ENCODE measurements around the gene HOXC9.

HOXC9 gene

DNA sequence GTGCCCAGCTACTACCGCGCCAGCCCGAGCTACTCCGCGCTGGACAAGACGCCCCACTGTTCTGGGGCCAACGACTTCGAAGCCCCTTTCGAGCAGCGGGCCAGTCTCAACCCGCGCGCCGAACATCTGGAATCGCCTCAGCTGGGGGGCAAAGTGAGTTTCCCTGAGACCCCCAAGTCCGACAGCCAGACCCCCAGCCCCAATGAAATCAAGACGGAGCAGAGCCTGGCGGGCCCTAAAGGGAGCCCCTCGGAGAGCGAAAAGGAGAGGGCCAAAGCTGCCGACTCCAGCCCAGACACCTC, 14.3 kb upstream of the HOXC9 start:
- no peak overlapping the region for H3K4me3 ChIP-seq (ENCODE audit: insufficient read depth, low read length, poor library complexity, severe bottlenecking)
- no peaks in the 10 kb centered on the region for H3K27me3 ChIP-seq (ENCODE audit: low read length)
- H3K9me2 ChIP-seq (replicated peaks; ENCODE audit: insufficient read depth, low read length) = no peaks in the 10 kb centered on the region
- H3K36me3 ChIP-seq (ENCODE audit: low read length) = no peaks in the 10 kb centered on the region
- H3F3A ChIP-seq (ENCODE audit: insufficient read depth) = no peaks in the 10 kb centered on the region
- H3K9me3 ChIP-seq (ENCODE audit: insufficient read depth, low read length) = no peaks in the 10 kb centered on the region
- H4K20me1 ChIP-seq (ENCODE audit: low read depth, low read length) = no peaks in the 10 kb centered on the region
- no peak overlapping the region for H3K4me2 ChIP-seq (ENCODE audit: low read depth, low read length, poor library complexity, severe bottlenecking)
- H2AFZ ChIP-seq (ENCODE audit: low read depth, low read length, severe bottlenecking) = no peak overlapping the region
- no peak for TF ChIP-seq EZH2phosphoT487 (conservative IDR thresholded peaks at IDR 0.05; ENCODE audit: low read length)
- TF ChIP-seq, protein P1, sequence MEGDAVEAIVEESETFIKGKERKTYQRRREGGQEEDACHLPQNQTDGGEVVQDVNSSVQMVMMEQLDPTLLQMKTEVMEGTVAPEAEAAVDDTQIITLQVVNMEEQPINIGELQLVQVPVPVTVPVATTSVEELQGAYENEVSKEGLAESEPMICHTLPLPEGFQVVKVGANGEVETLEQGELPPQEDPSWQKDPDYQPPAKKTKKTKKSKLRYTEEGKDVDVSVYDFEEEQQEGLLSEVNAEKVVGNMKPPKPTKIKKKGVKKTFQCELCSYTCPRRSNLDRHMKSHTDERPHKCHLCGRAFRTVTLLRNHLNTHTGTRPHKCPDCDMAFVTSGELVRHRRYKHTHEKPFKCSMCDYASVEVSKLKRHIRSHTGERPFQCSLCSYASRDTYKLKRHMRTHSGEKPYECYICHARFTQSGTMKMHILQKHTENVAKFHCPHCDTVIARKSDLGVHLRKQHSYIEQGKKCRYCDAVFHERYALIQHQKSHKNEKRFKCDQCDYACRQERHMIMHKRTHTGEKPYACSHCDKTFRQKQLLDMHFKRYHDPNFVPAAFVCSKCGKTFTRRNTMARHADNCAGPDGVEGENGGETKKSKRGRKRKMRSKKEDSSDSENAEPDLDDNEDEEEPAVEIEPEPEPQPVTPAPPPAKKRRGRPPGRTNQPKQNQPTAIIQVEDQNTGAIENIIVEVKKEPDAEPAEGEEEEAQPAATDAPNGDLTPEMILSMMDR (IDR thresholded peaks at IDR 0.05; ENCODE audit: insufficient read depth, low read length, poor library complexity, severe bottlenecking) = no peak
- no peaks in the 10 kb centered on the region for H3K79me2 ChIP-seq (ENCODE audit: insufficient read depth, low read length)
- H3K9ac ChIP-seq (ENCODE audit: low read length) = no peak overlapping the region
- H3K27ac ChIP-seq (ENCODE audit: low read depth, low read length) = no peak overlapping the region

- Histone ChIP-seq H3K4me3 (ENCODE audit: insufficient read depth, low read length, poor library complexity, severe bottlenecking) (no peak overlapping the region), H4K20me1 (ENCODE audit: low read depth, low read length) (no peaks in the 10 kb centered on the region), H3K9ac (ENCODE audit: low read length) (no peak overlapping the region), H3K27me3 (ENCODE audit: low read length) (no peaks in the 10 kb centered on the region), H3K9me2 (replicated peaks; ENCODE audit: insufficient read depth, low read length) (no peaks in the 10 kb centered on the region), H3F3A (ENCODE audit: insufficient read depth) (no peaks in the 10 kb centered on the region), H3K79me2 (ENCODE audit: insufficient read depth, low read length) (no peaks in the 10 kb centered on the region), H3K36me3 (ENCODE audit: low read length) (no peaks in the 10 kb centered on the region), H3K4me2 (ENCODE audit: low read depth, low read length, poor library complexity, severe bottlenecking) (no peak overlapping the region), H2AFZ (ENCODE audit: low read depth, low read length, severe bottlenecking) (no peak overlapping the region), H3K9me3 (ENCODE audit: insufficient read depth, low read length) (no peaks in the 10 kb centered on the region), H3K27ac (ENCODE audit: low read depth, low read length) (no peak overlapping the region)
- TF ChIP-seq EZH2phosphoT487 (conservative IDR thresholded peaks at IDR 0.05; ENCODE audit: low read length) = no peak
- TF ChIP-seq, protein P1 (IDR thresholded peaks at IDR 0.05; ENCODE audit: insufficient read depth, low read length, poor library complexity, severe bottlenecking) = no peak
Measured at GRCh38 chr12:53985994-53986685, 13.8 kb upstream of the HOXC9 start.

DNA sequence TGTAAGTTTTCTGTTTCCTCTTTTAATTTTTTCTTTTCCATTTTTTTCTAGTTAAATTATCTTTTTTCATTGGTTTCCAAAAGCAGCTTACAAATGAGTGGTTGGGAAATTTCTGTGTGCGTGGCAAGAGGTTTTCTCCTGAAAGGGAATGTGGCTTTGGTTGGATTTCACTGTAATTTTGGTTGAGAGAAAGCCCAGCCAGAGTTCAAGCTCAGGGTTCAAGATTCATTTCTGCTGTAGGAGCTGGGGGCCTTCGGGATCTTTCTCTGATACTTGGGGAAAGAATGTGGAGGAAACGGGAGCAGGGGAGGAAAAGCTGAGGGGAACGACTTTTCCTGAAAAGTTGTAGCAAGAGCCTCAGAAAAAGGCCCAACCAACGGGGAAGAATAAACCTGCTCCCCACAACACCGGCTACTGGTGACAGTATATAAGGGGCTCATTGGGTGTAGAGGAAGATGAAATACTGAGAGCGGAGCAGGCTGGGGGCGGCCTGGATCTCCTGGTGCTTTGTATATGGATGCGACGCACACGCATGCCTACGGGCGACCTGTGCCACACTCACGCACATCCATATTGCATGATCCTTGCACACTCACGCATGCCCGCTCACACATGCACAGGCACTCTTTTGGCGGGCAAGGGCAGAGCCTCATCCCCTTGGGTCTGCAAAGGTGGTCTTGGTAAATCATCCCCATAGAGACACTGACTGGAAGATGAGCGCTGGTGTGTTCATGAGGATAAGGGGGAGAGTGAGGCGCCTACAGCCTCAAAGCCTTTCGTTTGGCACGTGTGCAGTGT, 13.1 kb upstream of the HOXC9 start:
- H3K9ac ChIP-seq (ENCODE audit: low read length) = no peak overlapping the region
- H3F3A ChIP-seq (ENCODE audit: insufficient read depth) = no peaks in the 10 kb centered on the region
- H3K27ac ChIP-seq (ENCODE audit: low read depth, low read length) = no peak overlapping the region
- TF ChIP-seq, protein P1 (IDR thresholded peaks at IDR 0.05; ENCODE audit: insufficient read depth, low read length, poor library complexity, severe bottlenecking) = no peak
- TF ChIP-seq EZH2phosphoT487 (conservative IDR thresholded peaks at IDR 0.05; ENCODE audit: low read length) = no peak
- no peak overlapping the region for H3K4me3 ChIP-seq (ENCODE audit: insufficient read depth, low read length, poor library complexity, severe bottlenecking)
- no peaks in the 10 kb centered on the region for H3K9me3 ChIP-seq (ENCODE audit: insufficient read depth, low read length)
- H3K36me3 ChIP-seq (ENCODE audit: low read length) = no peaks in the 10 kb centered on the region
- no peaks in the 10 kb centered on the region for H3K27me3 ChIP-seq (ENCODE audit: low read length)
- no peak overlapping the region for H3K4me2 ChIP-seq (ENCODE audit: low read depth, low read length, poor library complexity, severe bottlenecking)
- no peaks in the 10 kb centered on the region for H3K9me2 ChIP-seq (replicated peaks; ENCODE audit: insufficient read depth, low read length)
- H4K20me1 ChIP-seq (ENCODE audit: low read depth, low read length) = no peaks in the 10 kb centered on the region
- no peak overlapping the region for H2AFZ ChIP-seq (ENCODE audit: low read depth, low read length, severe bottlenecking)
- H3K79me2 ChIP-seq (ENCODE audit: insufficient read depth, low read length) = no peaks in the 10 kb centered on the region
